GM21515 (cell line): ENCODE results near the gene SSR1.

Experiments
- ATAC-seq: cut with Tn5 transposase; IDR thresholded peaks from one replicate; pipeline ENCODE4 v1.9.1; 2021; ENCODE audit not compliant: unreplicated experiment

Gene SSR1

DNA sequence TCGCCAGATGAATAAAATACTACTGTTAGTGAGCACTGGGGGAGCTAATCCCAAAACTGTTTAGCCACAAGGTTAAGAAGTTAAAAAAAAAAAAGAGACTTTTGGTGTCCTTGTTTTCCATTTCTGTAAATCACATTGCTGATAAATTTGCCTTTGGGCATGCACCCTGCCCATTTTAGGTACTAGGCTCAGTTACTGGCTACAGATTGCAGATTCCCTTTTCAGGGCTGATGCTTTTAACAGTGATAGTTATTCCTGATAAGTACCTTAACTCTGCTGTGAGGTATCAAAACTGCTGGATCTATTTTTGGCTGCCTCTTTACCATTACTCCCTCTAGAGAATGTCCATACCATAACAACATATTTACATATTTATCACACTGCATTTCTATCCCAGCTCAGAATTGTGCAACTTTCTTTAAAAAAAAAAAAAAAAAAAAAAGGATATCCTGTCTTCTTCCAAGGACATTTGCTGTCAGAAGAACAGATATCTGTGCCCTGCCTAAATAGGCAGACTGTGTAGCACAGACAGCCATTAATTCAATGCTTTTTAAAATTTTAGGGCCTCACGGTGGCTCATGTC lies 94.5 kb downstream of the SSR1 start:
- ATAC-seq, result no peak
